ENCODE measurements around the gene LAPTM5. TPM values are rescaled to one million over a fixed set of nuclear protein-coding genes. Genes with fewer than 3 reads are reported as not detected.

The LAPTM5 gene
- total RNA-seq, 6 donors from 2014 or later = 148 to 624 (median 225) TPM

DNA sequence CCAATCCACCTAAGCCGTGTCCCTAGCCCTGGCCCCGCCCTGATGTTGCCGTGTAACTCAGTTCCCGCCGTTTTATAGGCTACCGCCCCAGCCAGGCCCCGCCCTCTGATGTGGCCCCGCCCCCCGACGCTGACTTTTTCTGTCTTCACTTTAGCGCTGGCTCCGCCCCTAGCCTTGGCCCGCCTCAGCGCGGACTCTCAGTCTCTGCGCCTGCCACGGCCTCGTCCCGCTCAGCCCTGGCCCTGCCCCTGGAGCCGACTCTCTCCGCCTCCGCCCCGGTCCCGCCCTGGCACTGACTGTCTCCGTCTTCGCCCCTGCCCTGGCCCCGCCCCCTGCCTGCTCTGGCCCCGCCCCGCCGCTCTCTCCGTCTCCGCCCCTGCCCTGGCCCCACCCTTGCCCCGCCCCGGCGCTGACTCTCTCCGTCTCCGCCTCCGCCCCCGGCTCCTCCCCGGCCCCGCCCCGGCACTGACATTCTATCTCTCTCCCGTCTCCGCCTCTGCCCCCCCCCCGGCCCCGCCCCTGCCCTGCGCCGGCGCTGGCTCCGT, 39.4 kb downstream of the LAPTM5 start:
- WGBS, 2 donors = 0 to 20% methylated on average over 1 to 27 of the region's 50 CpGs
- no peaks in the 10 kb centered on the region for H3K9me3 ChIP-seq
- no peaks in the 10 kb centered on the region for H3K36me3 ChIP-seq
- peak overlapping the region in 3 of 4 donors; percentile 37 to 48 (median 48) for H3K4me3 ChIP-seq
- H3K27ac ChIP-seq = peak overlapping the region; percentile 95 to 100 (median 97)
- H3K4me1 ChIP-seq = peaks cover 7 to 11% (median 8%) of the 10 kb centered on the region in 4 donors
- DNase-seq (peak; percentile 99 to 100), ATAC-seq (ENCODE audit: low FRiP score in 2 of 2) (peak; percentile 91 to 96)
- no peaks in the 10 kb centered on the region for H3K27me3 ChIP-seq
- no peak for TF ChIP-seq EP300 (IDR thresholded peaks at IDR 0.05)
- TF ChIP-seq, protein P1, sequence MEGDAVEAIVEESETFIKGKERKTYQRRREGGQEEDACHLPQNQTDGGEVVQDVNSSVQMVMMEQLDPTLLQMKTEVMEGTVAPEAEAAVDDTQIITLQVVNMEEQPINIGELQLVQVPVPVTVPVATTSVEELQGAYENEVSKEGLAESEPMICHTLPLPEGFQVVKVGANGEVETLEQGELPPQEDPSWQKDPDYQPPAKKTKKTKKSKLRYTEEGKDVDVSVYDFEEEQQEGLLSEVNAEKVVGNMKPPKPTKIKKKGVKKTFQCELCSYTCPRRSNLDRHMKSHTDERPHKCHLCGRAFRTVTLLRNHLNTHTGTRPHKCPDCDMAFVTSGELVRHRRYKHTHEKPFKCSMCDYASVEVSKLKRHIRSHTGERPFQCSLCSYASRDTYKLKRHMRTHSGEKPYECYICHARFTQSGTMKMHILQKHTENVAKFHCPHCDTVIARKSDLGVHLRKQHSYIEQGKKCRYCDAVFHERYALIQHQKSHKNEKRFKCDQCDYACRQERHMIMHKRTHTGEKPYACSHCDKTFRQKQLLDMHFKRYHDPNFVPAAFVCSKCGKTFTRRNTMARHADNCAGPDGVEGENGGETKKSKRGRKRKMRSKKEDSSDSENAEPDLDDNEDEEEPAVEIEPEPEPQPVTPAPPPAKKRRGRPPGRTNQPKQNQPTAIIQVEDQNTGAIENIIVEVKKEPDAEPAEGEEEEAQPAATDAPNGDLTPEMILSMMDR (IDR thresholded peaks at IDR 0.05) = no peak
- TF ChIP-seq POLR2AphosphoS5 (IDR thresholded peaks at IDR 0.05) = peak in 1 of 2 donors; percentile 50

DNA sequence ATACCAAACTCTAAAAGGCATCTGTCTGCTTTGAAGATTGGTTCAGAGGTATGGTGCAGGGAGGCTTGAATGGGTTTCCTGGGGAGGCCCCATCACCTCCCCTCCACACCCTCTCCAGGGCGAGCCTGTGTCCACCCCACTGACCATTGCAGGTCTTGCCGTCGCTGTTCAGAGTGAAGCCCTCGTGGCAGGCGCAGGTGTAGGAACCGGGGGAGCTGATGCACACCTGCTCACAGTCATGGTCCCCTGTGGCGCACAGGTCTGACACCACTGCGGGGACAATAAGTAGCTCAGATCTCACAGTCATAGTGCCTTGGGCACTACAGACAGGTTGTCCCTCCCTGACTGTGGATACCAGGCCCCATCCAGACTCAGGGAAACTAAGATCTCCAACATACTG, 40.9 kb downstream of the LAPTM5 start:
- 97 to 100% methylated on average over 6 to 8 of the region's 8 CpGs for WGBS, 2 donors
- no peak for DNase-seq
- H3K36me3 ChIP-seq = no peaks in the 10 kb centered on the region
- peaks cover 7 to 11% (median 8%) of the 10 kb centered on the region in 4 donors for H3K4me1 ChIP-seq
- no peak overlapping the region for H3K27ac ChIP-seq
- TF ChIP-seq POLR2A (IDR thresholded peaks at IDR 0.05) = no peak
- TF ChIP-seq, protein P1 (IDR thresholded peaks at IDR 0.05) = no peak
- no peak for TF ChIP-seq EP300 (IDR thresholded peaks at IDR 0.05)
- no peak for TF ChIP-seq POLR2AphosphoS5 (IDR thresholded peaks at IDR 0.05)
- H3K27me3 ChIP-seq = no peaks in the 10 kb centered on the region
- H3K4me3 ChIP-seq = no peak overlapping the region
- ATAC-seq (ENCODE audit: low FRiP score in 2 of 2) = no peak
- H3K9me3 ChIP-seq = no peaks in the 10 kb centered on the region

DNA sequence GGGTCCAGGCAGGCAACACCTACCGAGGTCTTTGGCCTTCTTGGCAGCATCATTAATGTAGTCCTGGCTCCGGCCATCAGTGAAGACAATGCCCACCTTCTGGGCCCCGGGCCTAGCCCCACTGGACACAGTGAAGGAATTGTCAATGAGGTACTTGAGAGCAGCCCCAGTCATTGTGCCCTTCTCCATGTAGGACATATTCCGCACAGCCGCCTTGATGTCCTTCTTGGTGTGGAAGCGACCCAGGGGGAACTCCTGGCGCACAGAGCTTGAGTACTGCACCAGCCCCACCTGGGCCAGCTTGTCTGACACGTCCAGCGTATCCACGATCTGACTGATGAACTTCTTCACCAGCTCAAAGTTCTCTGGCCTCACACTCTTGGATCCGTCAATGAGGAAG, 41.7 kb downstream of the LAPTM5 start:
- no peaks in the 10 kb centered on the region for H3K27me3 ChIP-seq
- DNase-seq = no peak
- no peak overlapping the region for H3K27ac ChIP-seq
- no peak for TF ChIP-seq EP300 (IDR thresholded peaks at IDR 0.05)
- no peak for TF ChIP-seq POLR2AphosphoS5 (IDR thresholded peaks at IDR 0.05)
- no peak for TF ChIP-seq POLR2A (IDR thresholded peaks at IDR 0.05)
- no peaks in the 10 kb centered on the region for H3K36me3 ChIP-seq
- H3K9me3 ChIP-seq = no peaks in the 10 kb centered on the region
- peaks cover 7 to 11% (median 8%) of the 10 kb centered on the region in 4 donors for H3K4me1 ChIP-seq
- no peak for ATAC-seq (ENCODE audit: low FRiP score in 2 of 2)
- no peak overlapping the region for H3K4me3 ChIP-seq
- 99 to 100% methylated on average over 2 to 11 of the region's 11 CpGs for WGBS, 2 donors

DNA sequence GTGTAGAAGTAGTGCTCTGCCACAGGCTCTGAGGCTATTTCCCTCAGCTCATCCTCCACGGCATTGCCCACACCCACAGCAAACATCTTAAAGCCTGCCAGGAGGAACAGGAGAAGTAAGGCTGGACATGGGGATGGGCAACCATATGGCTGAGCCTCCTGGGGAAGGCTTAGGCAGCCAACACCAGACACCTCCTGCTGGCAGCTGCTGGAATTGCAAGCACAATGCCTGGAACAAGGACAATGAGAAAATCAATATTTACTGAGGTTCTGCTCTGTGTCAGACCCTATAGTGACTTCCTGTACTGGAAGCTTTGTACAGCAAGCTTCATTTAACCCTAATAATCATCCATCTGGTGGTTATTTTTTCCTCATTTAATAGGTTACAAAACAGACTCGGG, 42.4 kb downstream of the LAPTM5 start:
- Histone ChIP-seq H3K27me3 (no peaks in the 10 kb centered on the region), H3K4me3 (no peak overlapping the region), H3K36me3 (no peaks in the 10 kb centered on the region), H3K9me3 (no peaks in the 10 kb centered on the region), H3K4me1 (peaks cover 7 to 11% (median 8%) of the 10 kb centered on the region in 4 donors), H3K27ac (no peak overlapping the region)
- ATAC-seq (ENCODE audit: low FRiP score in 2 of 2) = no peak
- DNase-seq = no peak
- 90 to 98% methylated on average over 2 of the region's 2 CpGs for WGBS, 2 donors
- TF ChIP-seq, protein P1 (IDR thresholded peaks at IDR 0.05) = peak in 1 of 6 experiments; percentile 29
- TF ChIP-seq EP300 (IDR thresholded peaks at IDR 0.05) (no peak), POLR2AphosphoS5 (IDR thresholded peaks at IDR 0.05) (no peak), POLR2A (IDR thresholded peaks at IDR 0.05) (no peak)

DNA sequence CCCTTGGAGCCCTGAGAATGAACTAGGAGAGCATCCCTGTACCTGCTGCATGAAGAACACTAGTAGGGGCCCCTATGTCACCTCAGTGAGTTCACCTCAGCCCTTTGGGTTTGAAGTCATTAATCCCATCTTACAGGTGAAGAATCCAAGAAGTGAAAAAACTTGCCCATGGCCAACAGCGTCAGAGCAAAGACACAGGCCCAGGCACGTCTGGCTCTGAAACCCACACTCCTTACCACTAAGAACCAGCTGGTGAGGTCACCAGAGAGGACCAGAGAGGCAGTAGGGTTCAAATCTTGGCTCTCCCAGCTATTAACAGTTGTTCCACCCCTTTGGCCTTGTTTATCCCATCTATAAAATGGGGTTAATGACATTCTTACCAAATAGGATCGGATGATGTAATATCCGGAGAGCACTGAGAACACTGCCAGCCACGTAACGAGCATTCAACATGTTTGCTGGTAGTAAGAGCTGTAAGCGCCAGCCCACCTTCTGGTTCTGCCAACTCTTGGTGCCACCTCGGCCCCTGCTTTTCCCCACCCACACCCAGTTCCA, 43.0 kb downstream of the LAPTM5 start:
- H3K4me1 ChIP-seq = peaks cover 7 to 10% (median 8%) of the 10 kb centered on the region in 4 donors
- ATAC-seq (ENCODE audit: low FRiP score in 2 of 2) = no peak
- no peaks in the 10 kb centered on the region for H3K9me3 ChIP-seq
- no peak for DNase-seq
- TF ChIP-seq POLR2AphosphoS5 (IDR thresholded peaks at IDR 0.05) (no peak), EP300 (IDR thresholded peaks at IDR 0.05) (no peak), POLR2A (IDR thresholded peaks at IDR 0.05) (no peak)
- TF ChIP-seq, protein P1 (IDR thresholded peaks at IDR 0.05) = no peak
- 88 to 92% methylated on average over 8 of the region's 8 CpGs for WGBS, 2 donors
- no peak overlapping the region for H3K4me3 ChIP-seq
- H3K27ac ChIP-seq = no peak overlapping the region
- H3K36me3 ChIP-seq = no peaks in the 10 kb centered on the region
- H3K27me3 ChIP-seq = no peaks in the 10 kb centered on the region

Data from upper lobe of left lung (tissue), 6 donors.